Caco-2 (cell line): ENCODE results near the gene TRMT112. TPM values are rescaled to one million over a fixed set of nuclear protein-coding genes. Genes with fewer than 3 reads are reported as not detected.

Experiments
- BruUV-seq: library from RNA; stranded (reverse); fragments of 400-500 nt; replicated peaks from 2 replicates; lab custom pipeline; 2021; lab: Mats Ljungman, UMichigan
- CTCF ChIA-PET: fragments of 300-600 bp; sonication (Branson Sonifier 250); formaldehyde crosslinking; loops from one replicate; lab custom pipeline; 2022; ENCODE audit warnings: antibody characterized with exemption; lab: Charles Lee
- POLR2A ChIA-PET: fragments of 300-600 bp; sonication (Branson Sonifier 250); formaldehyde crosslinking; loops from one replicate; lab custom pipeline; 2022; ENCODE audit warnings: antibody characterized with exemption; lab: Charles Lee
- DNase-seq, 2 experiments: peaks; one replicate each; pipeline versions ENCODE4 v3.0.0 to v3.0.0-alpha.2; 2020 to 2022
- H3K27me3 ChIP-seq: replicated peaks from 2 replicates; pipeline ENCODE4 v1.6.0; 2011; ENCODE audit warnings: low read length; ENCODE audit not compliant: control insufficient read depth, insufficient read depth
- H3K36me3 ChIP-seq: 2 replicates; pipeline ENCODE4 v1.5.1; 2011; ENCODE audit warnings: low read length; ENCODE audit not compliant: control insufficient read depth, insufficient read depth
- H3K4me1 ChIP-seq: fragments of 250-450 bp; sonication (Bioruptor Pico); 2 replicates; pipeline ENCODE4 v1.5.1; 2020; ENCODE audit warnings: mild to moderate bottlenecking
- H3K4me3 ChIP-seq: 2 replicates; pipeline ENCODE4 v1.5.1; 2011; ENCODE audit warnings: low read depth, mild to moderate bottlenecking, control low read depth, low read length
- H3K9me3 ChIP-seq: fragments of 250-450 bp; sonication (Bioruptor Pico); 2 replicates; pipeline ENCODE4 v1.5.1; 2020; ENCODE audit warnings: mild to moderate bottlenecking, moderate library complexity
- H3K27ac Mint-ChIP-seq: one replicate; pipeline ENCODE4 v1.8.0; 2022; ENCODE audit warnings: mixed read lengths; ENCODE audit not compliant: unreplicated experiment
- H3K27me3 Mint-ChIP-seq: one replicate; pipeline ENCODE4 v1.8.0; 2022; ENCODE audit warnings: mixed read lengths; ENCODE audit not compliant: insufficient read depth, unreplicated experiment
- H3K36me3 Mint-ChIP-seq: one replicate; pipeline ENCODE4 v1.8.0; 2022; ENCODE audit warnings: mild to moderate bottlenecking, mixed read lengths; ENCODE audit not compliant: insufficient read depth, unreplicated experiment
- H3K4me1 Mint-ChIP-seq: one replicate; pipeline ENCODE4 v1.8.0; 2022; ENCODE audit warnings: low read depth, mixed read lengths; ENCODE audit not compliant: unreplicated experiment
- H3K4me3 Mint-ChIP-seq: one replicate; pipeline ENCODE4 v1.8.0; 2022; ENCODE audit warnings: mild to moderate bottlenecking, moderate library complexity, mixed read lengths; ENCODE audit not compliant: unreplicated experiment
- H3K9me3 Mint-ChIP-seq: one replicate; pipeline ENCODE4 v1.8.0; 2022; ENCODE audit warnings: mixed read lengths; ENCODE audit not compliant: unreplicated experiment
- CTCF ChIP-seq, 2 experiments: fragments of 200-600 bp in 1 of 2; IDR thresholded peaks; 1 replicate in 1 of 2; 2 replicates in 1 of 2; pipeline versions ENCODE4 v1.5.1 to v1.8.0; 2011 to 2022; ENCODE audit warnings: antibody characterized with exemption in 1 of 2, control low read depth in 1 of 2, inconsistent platforms in 1 of 2, low read depth in 1 of 2, low read length in 1 of 2, mild to moderate bottlenecking in 1 of 2, moderate library complexity in 1 of 2; ENCODE audit not compliant: insufficient read depth in 1 of 2, severe bottlenecking in 1 of 2, unreplicated experiment in 1 of 2
- intact Hi-C: fragments of 100-400 bp; cut with micrococcal nuclease; formaldehyde crosslinking; loops from one replicate; pipeline ENCODE4 v1.10.0; 2022; ENCODE audit not compliant: unreplicated experiment
- total RNA-seq: library from RNA; stranded (reverse); gene quantifications from 2 replicates; pipeline ENCODE4 v1.2.3, GENCODE V29; 2022

The TRMT112 gene
- total RNA-seq, 1 experiment from 2014 or later = 246 TPM

GRCh38 chr11:64269540-64270220 lies 47.7 kb downstream of the TRMT112 start:
- Mint-ChIP-seq H3K9me3 (no peaks in the 10 kb centered on the region), H3K27ac (peak overlapping the region; percentile 95), H3K27me3 (no peaks in the 10 kb centered on the region), H3K4me1 (peaks cover 17% of the 10 kb centered on the region), H3K36me3 (peaks cover 73% of the 10 kb centered on the region), H3K4me3 (peak overlapping the region; percentile 89)
- Histone ChIP-seq H3K27me3 (no peaks in the 10 kb centered on the region), H3K36me3 (peaks cover 2% of the 10 kb centered on the region), H3K9me3 (no peaks in the 10 kb centered on the region), H3K4me1 (peaks cover 21% of the 10 kb centered on the region), H3K4me3 (peak overlapping the region; percentile 85)
- ChIA-PET POLR2A (interaction anchor here (0.6 to 3.5 kb wide), 8 partner anchors 15 to 99 kb away, joined by 4 to 22 read pairs (median 8); partner anchors contain the start of genes BAD, ESRRA, FKBP2 and PPP1R14B), CTCF (interaction anchor here (0.7 to 3.8 kb wide), 9 partner anchors 9 to 85 kb away, joined by 3 to 34 read pairs (median 12); partner anchors contain the start of genes BAD, CATSPERZ, GPR137 and PLCB3)
- no peak for TF ChIP-seq CTCF (IDR thresholded peaks at IDR 0.05; ENCODE audit: insufficient read depth in 1 of 2, low read depth in 1 of 2, low read length in 1 of 2, severe bottlenecking in 1 of 2, unreplicated experiment in 1 of 2)
- intact Hi-C loops = loop anchor here (1.0 to 5.0 kb wide), 5 partner anchors 15 to 88 kb away; partner anchors contain the start of genes BAD, ESRRA, PLCB3 and RPS6KA4
- DNase-seq = peak; percentile 99
- no TSS peak for BruUV-seq

GRCh38 chr11:64268893-64269539 lies 48.3 kb downstream of the TRMT112 start:
- H3K4me3 ChIP-seq = peak overlapping the region; percentile 85
- H3K27me3 Mint-ChIP-seq = no peaks in the 10 kb centered on the region
- ChIA-PET CTCF (interaction anchor here (2.0 to 3.8 kb wide), 5 partner anchors 15 to 86 kb away, joined by 12 to 29 read pairs (median 15); partner anchors contain the start of genes BAD, CATSPERZ, GPR137 and PLCB3), POLR2A (interaction anchor here (1.3 to 3.5 kb wide), 6 partner anchors 16 to 84 kb away, joined by 4 to 22 read pairs (median 9); partner anchors contain the start of genes BAD, ESRRA, FKBP2 and PPP1R14B)
- H3K9me3 Mint-ChIP-seq = no peaks in the 10 kb centered on the region
- TSS peak; percentile 55 for BruUV-seq
- H3K4me3 Mint-ChIP-seq = peak overlapping the region; percentile 89
- peaks cover 17% of the 10 kb centered on the region for H3K4me1 Mint-ChIP-seq
- no peaks in the 10 kb centered on the region for H3K27me3 ChIP-seq
- intact Hi-C loops = no loop called here
- peaks cover 75% of the 10 kb centered on the region for H3K36me3 Mint-ChIP-seq
- peak overlapping the region; percentile 95 for H3K27ac Mint-ChIP-seq
- DNase-seq = peak; percentile 62 to 67
- peaks cover 4% of the 10 kb centered on the region for H3K36me3 ChIP-seq
- H3K4me1 ChIP-seq = peaks cover 21% of the 10 kb centered on the region
- TF ChIP-seq CTCF (IDR thresholded peaks at IDR 0.05; ENCODE audit: insufficient read depth in 1 of 2, low read depth in 1 of 2, low read length in 1 of 2, severe bottlenecking in 1 of 2, unreplicated experiment in 1 of 2) = no peak
- H3K9me3 ChIP-seq = no peaks in the 10 kb centered on the region
